Mononuclear cell (primary cell): Measurements from ENCODE around the gene GPR78. TPM values are rescaled to one million over a fixed set of nuclear protein-coding genes. Genes with fewer than 3 reads are reported as not detected.

ENCODE experiments used
- H3K27me3 ChIP-seq: 2 replicates; pipeline ENCODE4 v1.6.0; 2011; ENCODE audit warnings: low read length, control low read depth; ENCODE audit not compliant: insufficient read depth
- H3K4me1 ChIP-seq: 2 replicates; pipeline ENCODE4 v1.5.1; 2011; ENCODE audit warnings: mild to moderate bottlenecking, low read length, control low read depth; ENCODE audit not compliant: insufficient read depth
- H3K4me3 ChIP-seq: 2 replicates; pipeline ENCODE4 v1.5.1; 2011; ENCODE audit warnings: mild to moderate bottlenecking, low read length, moderate library complexity
- H3K9me3 ChIP-seq: 2 replicates; pipeline ENCODE4 v1.5.1; 2011; ENCODE audit warnings: low read depth, mild to moderate bottlenecking, control low read depth, low read length
- total RNA-seq: library from RNA; depleted of rRNA; stranded (reverse); fragments of >200 nt; gene quantifications from one replicate; pipeline ENCODE4 v1.2.3, GENCODE V29; 2012

The GPR78 gene
- total RNA-seq, 1 donor: not detected

DNA sequence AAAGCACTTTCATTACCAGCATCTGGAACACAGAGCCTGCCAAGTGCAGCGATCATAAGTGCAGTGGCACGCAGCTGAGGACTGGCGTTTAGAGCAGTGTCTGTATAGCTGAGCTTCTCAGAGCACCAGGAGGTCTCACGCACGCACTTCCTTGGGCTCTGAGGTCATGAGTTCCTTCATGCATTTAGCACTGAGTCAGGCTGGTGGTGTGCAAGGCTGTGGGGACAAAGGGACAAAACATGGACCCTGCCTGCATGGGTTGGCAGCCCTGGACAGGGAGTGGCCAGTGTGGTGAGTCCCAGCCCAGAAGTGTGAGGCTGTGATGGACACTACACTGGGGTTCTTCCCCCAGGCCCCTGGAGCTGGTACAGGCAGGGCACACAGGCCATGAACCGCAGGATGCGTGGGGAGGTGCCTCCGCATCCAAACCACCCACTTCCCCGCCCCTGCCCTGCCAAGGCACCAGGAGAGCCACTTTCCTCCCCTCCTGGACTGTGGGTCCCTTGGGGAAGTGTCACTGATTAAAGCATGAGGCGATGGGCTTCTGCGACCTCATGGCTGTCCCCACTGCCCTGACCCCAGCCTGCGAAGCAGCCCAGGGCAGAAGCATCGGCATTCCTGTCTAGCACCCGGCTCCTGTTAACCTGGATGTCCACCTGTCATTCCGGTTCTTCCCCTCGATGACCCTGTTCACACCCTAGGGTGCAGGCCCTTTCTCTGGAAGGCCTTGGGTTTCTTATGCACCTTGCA lies 37.2 kb upstream of the GPR78 start:
- no peaks in the 10 kb centered on the region for H3K4me1 ChIP-seq
- no peaks in the 10 kb centered on the region for H3K9me3 ChIP-seq
- no peak overlapping the region for H3K4me3 ChIP-seq
- no peaks in the 10 kb centered on the region for H3K27me3 ChIP-seq

DNA sequence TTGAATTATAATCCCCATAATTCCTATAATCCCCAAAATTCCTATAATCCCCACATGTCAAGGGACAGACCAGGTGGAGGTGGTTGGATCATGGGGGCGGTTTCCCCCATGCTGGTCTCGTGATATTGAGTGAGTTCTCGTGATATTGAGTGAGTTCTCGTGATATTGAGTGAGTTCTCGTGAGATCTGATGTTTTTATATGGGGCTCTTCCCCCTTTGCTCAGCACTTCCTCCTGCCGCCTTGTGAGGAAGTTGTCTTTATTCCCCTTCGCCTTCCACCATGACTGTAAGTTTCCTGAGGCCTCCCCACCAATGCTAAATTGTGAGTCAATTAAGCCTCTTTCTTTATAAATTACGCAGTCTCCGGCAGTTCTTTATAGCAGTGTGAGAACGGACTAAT lies 36.6 kb upstream of the GPR78 start:
- Histone ChIP-seq H3K4me3 (no peak overlapping the region), H3K27me3 (no peaks in the 10 kb centered on the region), H3K4me1 (no peaks in the 10 kb centered on the region), H3K9me3 (no peaks in the 10 kb centered on the region)

DNA sequence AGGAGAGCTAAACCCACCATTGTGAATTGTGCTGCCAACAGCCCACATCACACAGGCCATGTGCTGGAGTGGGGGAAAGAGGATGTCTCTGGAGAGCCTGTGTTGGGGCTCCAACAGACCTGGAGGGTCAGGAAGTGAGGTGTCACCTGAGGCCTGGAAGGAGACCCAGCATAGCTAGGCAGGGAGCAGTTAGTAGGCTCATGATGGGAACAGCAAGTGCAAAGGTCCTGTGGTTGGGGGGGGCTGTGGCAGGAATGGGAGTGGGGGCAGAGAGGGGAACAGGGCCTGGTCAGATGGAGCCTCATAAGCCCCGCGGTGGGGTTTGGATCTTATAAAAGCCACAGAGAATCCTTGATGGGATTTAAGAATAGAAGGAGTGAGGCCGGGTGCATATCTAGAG lies 35.9 kb upstream of the GPR78 start:
- no peaks in the 10 kb centered on the region for H3K9me3 ChIP-seq
- no peak overlapping the region for H3K4me3 ChIP-seq
- no peaks in the 10 kb centered on the region for H3K4me1 ChIP-seq
- no peaks in the 10 kb centered on the region for H3K27me3 ChIP-seq

DNA sequence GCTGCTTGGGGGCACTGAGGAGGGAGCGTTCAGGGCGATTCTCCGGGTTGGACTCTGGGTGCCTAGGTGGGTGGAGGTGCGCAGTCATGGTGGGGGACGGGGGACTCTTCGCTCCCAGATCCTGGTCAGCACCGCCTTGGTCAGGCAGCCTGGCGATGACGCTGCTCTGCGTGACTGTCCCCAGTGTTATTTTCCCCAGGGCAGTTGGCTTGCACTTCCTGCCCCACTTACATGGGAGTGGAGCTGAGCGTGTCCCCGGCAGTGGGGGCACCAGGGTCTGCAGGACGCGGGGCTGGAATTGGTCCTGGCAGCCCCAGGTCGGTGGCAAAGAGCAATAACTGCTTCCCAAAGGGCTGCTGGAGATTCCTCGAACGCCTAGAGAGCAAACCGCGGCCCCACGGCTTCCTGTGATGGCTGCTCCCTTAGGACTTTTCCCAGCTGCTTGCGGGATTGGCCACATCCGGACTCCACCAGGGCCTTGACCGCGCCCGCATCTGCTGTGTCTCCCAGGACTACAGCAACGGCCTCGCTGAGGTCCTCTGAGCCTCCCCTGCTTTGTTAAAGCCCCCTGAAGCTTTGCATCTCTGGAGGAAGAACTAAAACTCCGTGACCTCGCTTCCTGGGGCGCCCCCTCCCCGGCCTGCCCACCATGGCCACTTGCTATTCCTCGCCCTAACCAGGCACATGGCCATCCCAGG lies 35.3 kb upstream of the GPR78 start:
- Histone ChIP-seq H3K27me3 (no peaks in the 10 kb centered on the region), H3K9me3 (no peaks in the 10 kb centered on the region), H3K4me1 (no peaks in the 10 kb centered on the region), H3K4me3 (no peak overlapping the region)

DNA sequence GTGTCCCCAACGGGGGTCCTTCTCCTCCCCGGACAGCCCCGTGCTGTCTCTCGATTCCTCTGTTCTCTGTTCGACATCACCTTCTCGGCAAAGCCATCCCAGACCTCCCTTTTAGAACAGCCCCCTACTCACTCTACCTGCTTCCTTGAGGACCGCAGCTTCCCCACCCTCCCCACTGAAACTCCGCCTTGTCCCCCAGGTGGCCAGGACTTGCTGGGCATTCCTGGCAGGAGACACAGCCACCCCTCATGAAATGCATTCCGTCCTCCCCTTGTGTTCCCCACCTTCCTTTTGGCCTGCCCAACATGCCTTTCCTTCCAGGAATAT lies 34.8 kb upstream of the GPR78 start:
- no peaks in the 10 kb centered on the region for H3K9me3 ChIP-seq
- H3K4me1 ChIP-seq: no peaks in the 10 kb centered on the region
- H3K4me3 ChIP-seq: no peak overlapping the region
- H3K27me3 ChIP-seq: no peaks in the 10 kb centered on the region

DNA sequence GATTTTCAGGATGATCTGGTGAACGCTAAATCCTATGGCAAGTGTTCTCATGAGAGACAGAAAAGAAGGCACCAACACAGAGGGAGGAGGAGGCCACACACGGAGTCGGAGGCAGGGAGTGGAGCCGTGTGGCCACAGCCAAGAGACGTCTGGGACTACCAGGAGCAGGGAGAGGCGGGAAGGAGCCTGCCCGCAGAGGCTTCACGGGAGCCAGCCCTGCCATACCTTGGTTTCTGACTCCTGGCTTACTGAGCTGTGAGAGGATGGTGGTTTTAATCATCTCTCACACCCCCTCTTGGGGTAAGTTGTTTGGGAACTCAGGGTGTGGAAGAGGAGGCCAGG lies 33.5 kb upstream of the GPR78 start:
- H3K4me1 ChIP-seq: no peaks in the 10 kb centered on the region
- H3K9me3 ChIP-seq: no peaks in the 10 kb centered on the region
- no peak overlapping the region for H3K4me3 ChIP-seq
- no peaks in the 10 kb centered on the region for H3K27me3 ChIP-seq

DNA sequence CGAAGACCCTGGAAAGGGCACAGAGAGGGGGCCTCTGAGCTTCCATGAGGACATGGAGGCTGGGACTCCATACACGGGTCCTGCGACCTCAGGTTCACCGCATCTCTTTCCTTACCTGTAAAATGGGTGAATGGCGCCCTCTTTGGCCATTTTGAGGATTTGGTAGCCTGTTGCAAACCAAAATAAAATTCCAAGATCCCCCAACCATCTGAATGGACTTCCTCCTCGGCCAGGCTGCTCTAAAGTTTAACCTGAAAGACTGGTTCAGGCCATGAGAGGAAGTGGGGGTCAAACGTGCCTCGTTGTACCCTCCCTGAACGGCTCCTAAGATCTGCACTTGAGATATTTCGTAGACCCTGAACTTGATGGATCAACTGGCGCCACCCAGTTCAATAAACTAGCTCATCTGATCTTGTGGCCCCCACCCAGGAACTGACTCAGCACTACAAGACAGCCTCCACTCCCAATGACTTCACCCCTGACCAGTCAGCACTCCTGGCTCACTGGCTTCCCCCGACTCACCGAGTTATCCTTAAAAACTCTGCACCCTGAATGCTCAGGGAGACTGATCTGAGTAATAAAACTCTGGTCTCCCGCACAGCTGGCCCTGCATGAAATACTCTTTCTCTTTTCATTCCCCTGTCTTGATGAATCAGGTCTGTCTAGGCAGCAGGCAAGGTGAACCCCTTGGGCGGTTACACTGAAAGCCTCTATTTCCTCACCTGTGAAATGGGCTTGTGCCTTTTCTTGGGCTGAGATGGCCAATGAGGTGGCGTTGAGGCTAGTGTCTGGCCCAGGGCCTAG lies 32.9 kb upstream of the GPR78 start:
- Histone ChIP-seq H3K4me3 (no peak overlapping the region), H3K4me1 (no peaks in the 10 kb centered on the region), H3K27me3 (no peaks in the 10 kb centered on the region), H3K9me3 (no peaks in the 10 kb centered on the region)

DNA sequence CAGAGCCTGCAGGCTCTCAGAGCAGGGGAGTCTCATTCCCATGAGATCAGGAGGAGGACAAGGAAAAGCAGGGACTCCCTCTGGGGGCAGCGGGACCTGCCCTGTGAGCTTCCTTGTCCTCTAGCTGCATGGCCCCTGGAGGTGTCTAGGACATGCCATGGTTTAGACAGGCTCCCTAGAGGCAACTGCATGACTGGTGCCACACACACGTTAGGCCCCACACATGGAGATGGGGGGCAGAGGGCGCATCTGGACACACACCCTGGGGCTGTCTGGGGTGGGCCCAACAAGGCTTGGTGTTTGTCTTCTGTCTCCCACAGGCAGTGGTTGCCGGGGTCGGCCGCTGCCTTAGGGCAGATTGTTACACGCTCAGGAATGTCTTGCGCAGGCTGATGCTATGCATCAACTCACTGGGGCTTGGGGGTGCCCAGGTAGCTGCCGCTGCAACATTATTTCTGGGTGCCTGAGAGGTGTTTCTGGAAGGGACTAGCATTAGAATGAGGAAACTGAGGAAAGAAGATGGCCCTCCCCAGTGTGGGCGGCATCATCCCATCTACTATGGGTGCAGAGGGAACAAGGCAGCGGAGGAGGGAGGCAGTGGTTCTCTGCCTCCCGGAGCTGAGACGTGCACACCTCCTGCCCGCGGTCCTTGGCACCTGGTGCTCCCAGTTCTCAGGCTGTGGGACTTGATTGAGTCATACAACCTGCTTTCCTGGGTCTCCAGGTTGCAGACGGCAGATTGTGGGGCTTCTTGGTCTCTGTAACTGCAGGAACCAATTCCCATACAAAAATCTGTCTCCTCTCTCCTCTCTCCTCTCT lies 32.1 kb upstream of the GPR78 start:
- Histone ChIP-seq H3K9me3 (no peaks in the 10 kb centered on the region), H3K27me3 (no peaks in the 10 kb centered on the region), H3K4me1 (no peaks in the 10 kb centered on the region), H3K4me3 (no peak overlapping the region)

DNA sequence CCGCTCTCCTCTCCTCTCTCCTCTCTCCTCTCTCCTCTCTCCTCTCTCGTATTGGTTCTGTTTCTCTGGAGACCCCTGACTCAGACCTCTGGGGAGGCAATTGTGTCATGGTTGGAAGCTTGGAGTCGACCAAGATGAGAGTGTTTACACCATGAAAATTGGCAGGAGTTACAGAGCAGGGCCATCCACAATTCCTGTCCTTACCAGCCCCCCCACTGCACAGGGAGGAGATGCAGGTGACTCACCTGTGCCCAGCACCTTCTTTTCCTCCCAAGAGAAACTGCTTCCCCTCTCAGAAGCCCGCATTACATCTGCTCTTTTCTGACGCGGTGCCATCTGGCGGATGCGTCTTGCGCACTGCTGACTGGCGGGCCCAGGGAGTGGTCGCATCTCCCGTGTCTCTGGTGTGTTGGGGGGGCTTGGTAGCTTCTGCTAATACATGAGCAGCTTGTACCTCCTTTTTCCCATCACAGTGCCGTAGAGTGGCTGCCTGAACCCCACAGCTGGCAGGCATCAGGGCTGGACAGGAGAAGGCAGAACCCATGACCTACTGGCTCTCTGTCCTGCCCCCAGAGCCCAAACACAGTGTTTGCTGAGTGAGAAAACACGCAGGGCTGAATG lies 31.4 kb upstream of the GPR78 start:
- Histone ChIP-seq H3K9me3 (no peaks in the 10 kb centered on the region), H3K27me3 (no peaks in the 10 kb centered on the region), H3K4me1 (no peaks in the 10 kb centered on the region), H3K4me3 (no peak overlapping the region)

DNA sequence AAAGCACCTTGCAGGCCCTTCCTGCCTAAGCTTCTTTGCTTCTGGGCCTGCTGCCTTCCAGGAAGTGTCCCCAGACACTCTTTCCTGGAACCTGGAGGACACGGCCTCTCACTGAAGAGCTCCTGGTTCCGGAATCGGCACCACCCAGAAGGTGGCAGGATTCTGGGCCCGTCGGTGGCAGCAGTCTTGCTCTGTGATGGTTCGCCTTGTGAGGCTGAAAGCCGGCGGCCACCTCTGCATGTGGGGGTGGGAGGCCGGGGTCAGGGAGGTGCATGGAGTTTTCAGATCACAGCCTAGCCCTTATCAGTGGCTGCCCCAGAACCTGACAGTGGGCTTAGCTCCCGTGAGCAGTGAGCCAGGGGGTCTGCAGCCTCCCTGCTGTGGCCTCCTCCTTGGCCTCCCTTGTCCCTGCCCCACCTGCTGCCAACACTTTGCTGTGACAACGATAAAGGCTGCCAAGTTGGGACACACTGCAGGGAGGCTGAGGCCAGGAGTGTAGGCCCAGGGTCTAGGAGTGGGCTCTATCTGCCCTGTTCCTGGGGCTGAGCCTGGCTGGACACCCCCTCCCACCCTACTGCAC lies 30.8 kb upstream of the GPR78 start:
- Histone ChIP-seq H3K4me3 (no peak overlapping the region), H3K27me3 (no peaks in the 10 kb centered on the region), H3K9me3 (no peaks in the 10 kb centered on the region)

DNA sequence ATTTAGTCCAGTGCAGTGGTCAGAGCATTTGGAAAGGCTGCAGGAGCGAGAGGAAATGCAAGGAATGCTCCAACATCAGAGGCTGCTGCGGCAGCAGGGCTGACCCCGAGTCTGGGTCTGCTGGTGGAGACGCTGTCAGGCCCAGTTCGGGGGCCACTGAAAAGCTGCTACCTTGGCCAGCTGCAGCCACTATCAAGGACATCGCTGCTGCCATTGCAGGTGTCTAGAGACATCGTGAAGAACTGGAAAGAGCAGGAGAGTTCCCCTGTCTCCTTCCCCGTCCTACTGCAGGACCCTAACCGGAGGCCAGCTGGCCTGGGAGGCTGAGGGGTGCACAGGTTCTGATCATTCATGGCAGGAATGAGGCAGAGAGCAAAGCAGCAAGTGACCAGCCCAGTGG lies 29.5 kb upstream of the GPR78 start:
- no peaks in the 10 kb centered on the region for H3K27me3 ChIP-seq
- no peak overlapping the region for H3K4me3 ChIP-seq
- no peaks in the 10 kb centered on the region for H3K9me3 ChIP-seq
- H3K4me1 ChIP-seq: no peaks in the 10 kb centered on the region

More for the DNA sequence above, 30.8 kb upstream of the GPR78 start:
- no peaks in the 10 kb centered on the region for H3K4me1 ChIP-seq

DNA sequence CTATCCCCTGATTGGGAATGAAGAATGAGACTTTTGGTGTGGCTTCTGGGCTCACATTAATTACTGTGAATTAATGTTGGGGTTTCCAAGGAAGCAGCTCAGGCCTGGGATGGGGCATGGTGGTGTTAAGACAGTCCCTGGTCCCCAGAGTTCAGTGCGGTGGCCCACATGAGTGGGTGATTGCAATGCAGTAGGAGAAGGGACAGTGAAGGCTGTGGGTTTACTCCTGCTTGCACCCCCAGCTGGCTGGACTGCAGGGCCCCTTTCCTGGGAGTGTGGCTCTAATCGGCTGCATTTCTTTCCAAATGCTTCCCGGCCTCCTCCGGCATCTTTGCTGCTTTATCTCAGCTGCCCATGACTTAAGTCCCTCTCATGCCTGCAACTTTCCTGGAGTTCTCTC lies 28.2 kb upstream of the GPR78 start:
- no peaks in the 10 kb centered on the region for H3K4me1 ChIP-seq
- H3K4me3 ChIP-seq: no peak overlapping the region
- no peaks in the 10 kb centered on the region for H3K27me3 ChIP-seq
- no peaks in the 10 kb centered on the region for H3K9me3 ChIP-seq

DNA sequence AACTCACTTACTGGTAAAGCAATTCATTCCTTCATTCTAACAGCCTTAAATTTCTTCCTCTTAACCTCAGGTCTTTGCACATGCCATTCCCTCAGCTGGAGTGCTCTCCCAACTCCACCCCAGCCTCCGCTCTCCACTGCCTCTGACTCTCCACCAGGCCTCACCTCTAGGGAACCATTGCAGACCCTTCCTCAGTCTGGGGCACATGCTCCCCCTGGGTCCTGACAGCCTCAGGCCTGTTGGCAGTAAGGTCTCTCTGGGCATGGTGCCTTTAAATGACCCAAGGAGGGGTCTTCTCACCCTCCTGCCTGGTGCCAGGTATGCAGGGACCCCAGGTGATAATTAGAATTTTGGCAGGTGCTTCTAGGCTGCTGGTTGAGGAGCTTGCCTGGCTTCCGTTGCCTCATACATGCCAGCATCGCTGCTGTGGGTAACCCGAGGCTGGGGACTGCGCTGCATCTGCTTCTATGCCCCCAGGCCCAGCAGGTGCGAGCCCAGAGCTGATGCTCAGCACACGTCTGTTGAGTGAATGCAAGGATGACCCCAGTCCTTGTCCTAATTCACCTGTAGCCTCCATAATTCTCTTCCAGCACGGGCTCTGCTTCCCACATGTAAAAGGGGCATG lies 27.5 kb upstream of the GPR78 start:
- H3K27me3 ChIP-seq: no peaks in the 10 kb centered on the region
- H3K9me3 ChIP-seq: no peaks in the 10 kb centered on the region
- no peak overlapping the region for H3K4me3 ChIP-seq
- no peaks in the 10 kb centered on the region for H3K4me1 ChIP-seq

DNA sequence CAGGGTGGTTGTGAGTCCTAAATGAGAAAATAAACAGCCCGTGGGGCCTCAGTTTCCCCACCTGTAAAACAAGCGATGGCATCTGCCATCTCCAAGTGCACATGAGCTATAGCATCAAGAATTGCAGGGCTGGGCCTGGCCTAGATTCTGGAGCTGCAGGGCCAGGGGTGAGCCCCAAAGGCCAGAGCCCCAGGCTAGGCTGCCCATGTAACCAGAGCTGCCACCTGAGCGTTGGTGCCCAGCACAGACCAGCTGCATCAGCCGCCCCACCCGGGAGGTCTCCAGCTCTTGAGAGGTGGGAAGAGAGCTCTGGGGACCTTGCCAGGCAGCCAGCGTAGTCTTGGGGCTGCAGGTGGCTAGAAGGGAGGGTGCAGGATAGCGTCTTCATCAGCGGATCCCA lies 27.0 kb upstream of the GPR78 start:
- Histone ChIP-seq H3K27me3 (no peaks in the 10 kb centered on the region), H3K9me3 (no peaks in the 10 kb centered on the region), H3K4me3 (no peak overlapping the region), H3K4me1 (no peaks in the 10 kb centered on the region)
